ENCODE measurements around the gene PITX1. TPM values are rescaled to one million over a fixed set of nuclear protein-coding genes. Genes with fewer than 3 reads are reported as not detected.

Gene PITX1
- total RNA-seq, 1 donor from 2014 or later: 0.55 TPM

Other genes starting within 250 kb of the PITX1 start
- gene C5orf24, start 188.3 kb downstream of the PITX1 start, total RNA-seq: 58.9 and 124 TPM in 2 replicates
- gene TXNDC15, start 159.9 kb downstream of the PITX1 start, total RNA-seq: 55.0 and 64.3 TPM in 2 replicates
- gene PCBD2, start 129.1 kb downstream of the PITX1 start, total RNA-seq: 8.2 and 9.0 TPM in 2 replicates
- 0.10 TPM in 1 of 2 replicates, not detected in the other for gene CATSPER3, start 66.3 kb downstream of the PITX1 start, total RNA-seq